ENCODE results near the gene DCTD.

DNA sequence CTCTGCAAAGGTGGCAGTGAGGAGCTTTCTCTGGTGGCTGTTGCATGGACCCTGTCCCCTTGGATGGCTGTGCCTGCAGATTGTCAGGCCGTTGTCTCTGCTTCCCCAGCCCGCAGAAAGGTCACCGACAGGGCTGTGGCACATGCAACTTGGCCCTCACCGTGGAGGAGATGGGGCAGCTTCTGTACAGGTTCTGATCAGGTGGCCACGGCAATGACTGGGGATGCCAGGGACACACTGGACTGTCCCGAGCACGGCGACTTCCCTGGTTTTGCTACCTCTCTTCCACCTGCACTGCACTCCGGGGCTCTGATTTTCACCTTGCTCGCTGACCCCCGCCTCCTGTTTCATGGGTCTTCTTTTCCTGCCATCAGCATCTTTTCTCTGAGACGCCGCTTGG is 43.5 kb downstream of the DCTD start:
- no peak for TF ChIP-seq POLR2AphosphoS5 (IDR thresholded peaks at IDR 0.05)
- no peak for TF ChIP-seq CTCF (IDR thresholded peaks at IDR 0.05)
